Measurements from ENCODE around the gene ACMSD.
"Not testable (repeated sequence)": the region's sequence is repeated elsewhere in the genome, so short reads cannot be mapped to it uniquely, and the experiment has no call there.

Gene ACMSD

GRCh38 chr2:134838143-134838620 is at the start of gene ACMSD:
Gene ACMSD, plus strand, starts transcription at chr2:134838616. Its CDS starts 67 bp downstream, at chr2:134838683.
- no peak for DNase-seq

- DNase-seq, result no peak
Observed at GRCh38 chr2:134790487-134790886, 47.9 kb upstream of the ACMSD start.

GRCh38 chr2:134791616-134792015 is 46.8 kb upstream of the ACMSD start:
- DNase-seq, result no peak

GRCh38 chr2:134792186-134792585 is 46.2 kb upstream of the ACMSD start:
- no peak for DNase-seq

GRCh38 chr2:134795765-134796164 is 42.7 kb upstream of the ACMSD start:
- DNase-seq, result no peak

- no peak for DNase-seq
Observed at GRCh38 chr2:134796373-134796772, 42.0 kb upstream of the ACMSD start.

GRCh38 chr2:134799936-134800335 is 38.5 kb upstream of the ACMSD start:
- DNase-seq, result no peak

GRCh38 chr2:134800341-134800740 is 38.1 kb upstream of the ACMSD start:
- DNase-seq, result no peak

- not testable (repeated sequence) for DNase-seq
Observed at GRCh38 chr2:134803609-134804405, 34.6 kb upstream of the ACMSD start.

GRCh38 chr2:134815741-134816140 is 22.7 kb upstream of the ACMSD start:
- no peak for DNase-seq

- no peak for DNase-seq
Observed at GRCh38 chr2:134818321-134818720, 20.1 kb upstream of the ACMSD start.

- DNase-seq, result no peak
Observed at GRCh38 chr2:134819334-134819733, 19.1 kb upstream of the ACMSD start.

GRCh38 chr2:134823431-134823830 is 15.0 kb upstream of the ACMSD start:
- DNase-seq, result no peak

GRCh38 chr2:134823832-134824231 is 14.6 kb upstream of the ACMSD start:
- no peak for DNase-seq

- DNase-seq, result not testable (repeated sequence)
Observed at GRCh38 chr2:134825716-134826115, 12.7 kb upstream of the ACMSD start.

GRCh38 chr2:134835471-134835870 is 2.9 kb upstream of the ACMSD start:
- no peak for DNase-seq

- DNase-seq, result no peak
Observed at GRCh38 chr2:134836986-134837385, 1.4 kb upstream of the ACMSD start.

- DNase-seq, result no peak
Observed at GRCh38 chr2:134839649-134840048, 1.2 kb downstream of the ACMSD start.

- DNase-seq, result no peak
Observed at GRCh38 chr2:134842930-134843490, 4.6 kb downstream of the ACMSD start.

- no peak for DNase-seq
Observed at GRCh38 chr2:134843968-134844367, 5.6 kb downstream of the ACMSD start.

- DNase-seq, result no peak
Observed at GRCh38 chr2:134845028-134845427, 6.6 kb downstream of the ACMSD start.

GRCh38 chr2:134845719-134846118 is 7.3 kb downstream of the ACMSD start:
- DNase-seq, result no peak

- no peak for DNase-seq
Observed at GRCh38 chr2:134846213-134846612, 7.8 kb downstream of the ACMSD start.

GRCh38 chr2:134847582-134847981 is 9.2 kb downstream of the ACMSD start:
- not testable (repeated sequence) for DNase-seq

- no peak for DNase-seq
Observed at GRCh38 chr2:134852518-134852917, 14.1 kb downstream of the ACMSD start.
